ENCODE results near the gene MAP2K2. TPM values are rescaled to one million over a fixed set of nuclear protein-coding genes. Genes with fewer than 3 reads are reported as not detected.
A peak's percentile ranks its signal among the peaks of the same experiment; 100 is the strongest.

The MAP2K2 gene
- total RNA-seq, 1 experiment from 2014 or later = 177 TPM

DNA sequence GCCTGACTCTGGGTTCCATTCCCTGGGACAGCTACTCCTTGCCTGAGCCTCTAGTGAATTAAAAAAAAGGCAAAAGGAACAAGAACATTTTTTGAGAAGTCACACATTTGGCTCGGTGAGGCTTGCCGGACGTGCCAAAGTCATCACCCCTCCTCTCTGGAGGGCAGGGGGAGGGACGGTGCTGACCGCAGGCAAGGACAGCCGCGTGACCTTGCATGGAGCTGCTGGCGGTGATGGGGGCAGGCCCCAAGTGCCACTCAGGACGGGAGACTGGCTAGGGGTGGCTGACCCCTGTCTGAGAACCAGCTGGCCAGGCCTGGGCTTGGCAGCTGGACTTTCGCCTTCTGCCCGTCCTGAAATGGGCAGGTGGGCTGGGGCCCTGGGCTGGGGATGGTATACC is 26.4 kb downstream of the MAP2K2 start:
- POLR2A ChIA-PET = interaction anchor here (0.5 kb wide), 1 partner anchor 176 kb away, joined by 3 read pairs; no protein-coding TSS in a partner anchor
- ATAC-seq (no peak), DNase-seq (ENCODE audit: low spot score) (no peak)
- CTCF ChIA-PET = no interaction called here
- no peaks in the 10 kb centered on the region for H3K4me1 Mint-ChIP-seq
- TF ChIP-seq OVOL2 (CRISPR knock-in tag; IDR thresholded peaks at IDR 0.05; ENCODE audit: borderline replicate concordance) (no peak), ZNF138 (CRISPR knock-in tag; conservative IDR thresholded peaks at IDR 0.05) (no peak), NFATC4 (CRISPR knock-in tag; IDR thresholded peaks at IDR 0.05) (no peak), NFE2L1 (CRISPR knock-in tag; IDR thresholded peaks at IDR 0.05) (no peak), ELF4 (CRISPR knock-in tag; IDR thresholded peaks at IDR 0.05; ENCODE audit: low read depth) (no peak), TEAD1 (CRISPR knock-in tag; IDR thresholded peaks at IDR 0.05) (no peak), JAZF1 (CRISPR knock-in tag; IDR thresholded peaks at IDR 0.05) (no peak), RORB (CRISPR knock-in tag; IDR thresholded peaks at IDR 0.05) (no peak), ZNF671 (CRISPR knock-in tag; IDR thresholded peaks at IDR 0.05) (no peak), HMGA2 (CRISPR knock-in tag; IDR thresholded peaks at IDR 0.05) (no peak), ZNF121 (CRISPR knock-in tag; IDR thresholded peaks at IDR 0.05) (no peak), SOX15 (CRISPR knock-in tag; IDR thresholded peaks at IDR 0.05) (no peak)
- TF ChIP-seq, protein P1, sequence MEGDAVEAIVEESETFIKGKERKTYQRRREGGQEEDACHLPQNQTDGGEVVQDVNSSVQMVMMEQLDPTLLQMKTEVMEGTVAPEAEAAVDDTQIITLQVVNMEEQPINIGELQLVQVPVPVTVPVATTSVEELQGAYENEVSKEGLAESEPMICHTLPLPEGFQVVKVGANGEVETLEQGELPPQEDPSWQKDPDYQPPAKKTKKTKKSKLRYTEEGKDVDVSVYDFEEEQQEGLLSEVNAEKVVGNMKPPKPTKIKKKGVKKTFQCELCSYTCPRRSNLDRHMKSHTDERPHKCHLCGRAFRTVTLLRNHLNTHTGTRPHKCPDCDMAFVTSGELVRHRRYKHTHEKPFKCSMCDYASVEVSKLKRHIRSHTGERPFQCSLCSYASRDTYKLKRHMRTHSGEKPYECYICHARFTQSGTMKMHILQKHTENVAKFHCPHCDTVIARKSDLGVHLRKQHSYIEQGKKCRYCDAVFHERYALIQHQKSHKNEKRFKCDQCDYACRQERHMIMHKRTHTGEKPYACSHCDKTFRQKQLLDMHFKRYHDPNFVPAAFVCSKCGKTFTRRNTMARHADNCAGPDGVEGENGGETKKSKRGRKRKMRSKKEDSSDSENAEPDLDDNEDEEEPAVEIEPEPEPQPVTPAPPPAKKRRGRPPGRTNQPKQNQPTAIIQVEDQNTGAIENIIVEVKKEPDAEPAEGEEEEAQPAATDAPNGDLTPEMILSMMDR (IDR thresholded peaks at IDR 0.05) = no peak
- TF ChIP-seq, protein P2, sequence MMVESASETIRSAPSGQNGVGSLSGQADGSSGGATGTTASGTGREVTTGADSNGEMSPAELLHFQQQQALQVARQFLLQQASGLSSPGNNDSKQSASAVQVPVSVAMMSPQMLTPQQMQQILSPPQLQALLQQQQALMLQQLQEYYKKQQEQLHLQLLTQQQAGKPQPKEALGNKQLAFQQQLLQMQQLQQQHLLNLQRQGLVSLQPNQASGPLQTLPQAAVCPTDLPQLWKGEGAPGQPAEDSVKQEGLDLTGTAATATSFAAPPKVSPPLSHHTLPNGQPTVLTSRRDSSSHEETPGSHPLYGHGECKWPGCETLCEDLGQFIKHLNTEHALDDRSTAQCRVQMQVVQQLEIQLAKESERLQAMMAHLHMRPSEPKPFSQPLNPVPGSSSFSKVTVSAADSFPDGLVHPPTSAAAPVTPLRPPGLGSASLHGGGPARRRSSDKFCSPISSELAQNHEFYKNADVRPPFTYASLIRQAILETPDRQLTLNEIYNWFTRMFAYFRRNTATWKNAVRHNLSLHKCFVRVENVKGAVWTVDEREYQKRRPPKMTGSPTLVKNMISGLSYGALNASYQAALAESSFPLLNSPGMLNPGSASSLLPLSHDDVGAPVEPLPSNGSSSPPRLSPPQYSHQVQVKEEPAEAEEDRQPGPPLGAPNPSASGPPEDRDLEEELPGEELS (CRISPR knock-in tag; IDR thresholded peaks at IDR 0.05) = no peak
- TF ChIP-seq, protein P3, sequence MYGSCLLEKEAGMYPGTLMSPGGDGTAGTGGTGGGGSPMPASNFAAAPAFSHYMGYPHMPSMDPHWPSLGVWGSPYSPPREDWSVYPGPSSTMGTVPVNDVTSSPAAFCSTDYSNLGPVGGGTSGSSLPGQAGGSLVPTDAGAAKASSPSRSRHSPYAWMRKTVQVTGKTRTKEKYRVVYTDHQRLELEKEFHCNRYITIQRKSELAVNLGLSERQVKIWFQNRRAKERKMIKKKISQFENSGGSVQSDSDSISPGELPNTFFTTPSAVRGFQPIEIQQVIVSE (CRISPR knock-in tag; IDR thresholded peaks at IDR 0.05; ENCODE audit: borderline replicate concordance) = no peak
- TF ChIP-seq, protein P4, sequence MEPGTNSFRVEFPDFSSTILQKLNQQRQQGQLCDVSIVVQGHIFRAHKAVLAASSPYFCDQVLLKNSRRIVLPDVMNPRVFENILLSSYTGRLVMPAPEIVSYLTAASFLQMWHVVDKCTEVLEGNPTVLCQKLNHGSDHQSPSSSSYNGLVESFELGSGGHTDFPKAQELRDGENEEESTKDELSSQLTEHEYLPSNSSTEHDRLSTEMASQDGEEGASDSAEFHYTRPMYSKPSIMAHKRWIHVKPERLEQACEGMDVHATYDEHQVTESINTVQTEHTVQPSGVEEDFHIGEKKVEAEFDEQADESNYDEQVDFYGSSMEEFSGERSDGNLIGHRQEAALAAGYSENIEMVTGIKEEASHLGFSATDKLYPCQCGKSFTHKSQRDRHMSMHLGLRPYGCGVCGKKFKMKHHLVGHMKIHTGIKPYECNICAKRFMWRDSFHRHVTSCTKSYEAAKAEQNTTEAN (CRISPR knock-in tag; IDR thresholded peaks at IDR 0.05) = no peak
- no peaks in the 10 kb centered on the region for H3K9me3 Mint-ChIP-seq
- no peaks in the 10 kb centered on the region for H3K27me3 Mint-ChIP-seq (ENCODE audit: low read depth)
- H3K4me3 Mint-ChIP-seq = no peak overlapping the region
- H3K36me3 Mint-ChIP-seq = peaks cover 33% of the 10 kb centered on the region
- H3K27ac Mint-ChIP-seq = no peak overlapping the region

DNA sequence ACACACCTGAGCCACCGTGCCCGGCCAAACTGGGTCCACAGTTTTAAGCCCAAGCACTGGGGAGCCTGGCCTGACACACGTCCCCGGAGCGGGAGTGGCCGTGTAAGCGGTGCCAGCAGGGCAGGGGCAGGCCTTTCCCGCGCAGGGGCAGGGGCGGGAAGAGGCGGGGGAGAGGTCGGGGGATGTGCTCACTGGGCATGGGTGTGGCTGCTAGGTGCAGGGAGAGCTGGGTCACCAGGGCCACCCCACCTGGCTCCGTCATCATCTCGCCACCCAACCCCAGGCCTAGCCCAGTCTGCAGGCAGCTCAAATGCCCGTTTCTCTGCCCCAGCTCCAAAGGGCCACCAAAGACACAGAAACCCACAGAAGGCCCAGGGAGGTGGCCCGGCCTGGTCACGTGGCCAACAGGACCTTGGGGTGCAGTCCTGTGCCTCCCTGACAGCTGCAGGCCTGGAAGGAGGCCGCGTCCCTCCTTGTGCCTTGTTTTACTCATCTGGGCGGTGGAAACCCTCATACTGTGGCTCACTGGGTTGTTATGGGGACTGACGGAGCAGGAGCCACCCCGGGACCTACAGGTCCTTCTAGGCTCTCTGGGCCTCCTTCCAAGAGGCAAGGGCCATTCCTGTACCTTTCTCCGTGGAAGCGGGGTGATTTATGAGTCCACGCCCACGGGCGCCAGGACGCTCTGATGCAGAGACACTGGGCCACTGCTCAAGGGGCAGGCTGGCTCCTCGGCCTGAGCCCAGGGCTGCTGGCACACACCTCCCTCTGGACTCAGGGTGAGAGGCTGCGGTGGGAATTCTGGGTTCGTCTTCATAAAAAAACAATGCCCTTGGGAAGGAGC is 27.7 kb downstream of the MAP2K2 start:
- ChIA-PET CTCF (no interaction called here), POLR2A (no interaction called here)
- H3K4me1 Mint-ChIP-seq = no peaks in the 10 kb centered on the region
- ATAC-seq (no peak), DNase-seq (ENCODE audit: low spot score) (no peak)
- H3K4me3 Mint-ChIP-seq = no peak overlapping the region
- no peaks in the 10 kb centered on the region for H3K9me3 Mint-ChIP-seq
- H3K36me3 Mint-ChIP-seq = peaks cover 29% of the 10 kb centered on the region
- H3K27me3 Mint-ChIP-seq (ENCODE audit: low read depth) = no peaks in the 10 kb centered on the region
- 0 out of 2 replicates have a peak overlapping the region, but pooled peaks have one; percentile 20 for H3K27ac Mint-ChIP-seq
- TF ChIP-seq FOXK1 (CRISPR knock-in tag; IDR thresholded peaks at IDR 0.05) (no peak), ZBTB21 (CRISPR knock-in tag; IDR thresholded peaks at IDR 0.05; ENCODE audit: borderline replicate concordance) (no peak), NR2C2 (CRISPR knock-in tag; IDR thresholded peaks at IDR 0.05) (no peak), PRRX2 (CRISPR knock-in tag; IDR thresholded peaks at IDR 0.05) (no peak), ZNF121 (CRISPR knock-in tag; IDR thresholded peaks at IDR 0.05) (no peak), NR1H2 (CRISPR knock-in tag; IDR thresholded peaks at IDR 0.05) (no peak), IRF2 (CRISPR knock-in tag; IDR thresholded peaks at IDR 0.05; ENCODE audit: borderline replicate concordance, low read depth) (no peak), ETV6 (CRISPR knock-in tag; IDR thresholded peaks at IDR 0.05) (no peak), MYBL2 (CRISPR knock-in tag; IDR thresholded peaks at IDR 0.05) (no peak), GTF2I (CRISPR knock-in tag; conservative IDR thresholded peaks at IDR 0.05) (no peak), KAT7 (CRISPR knock-in tag; IDR thresholded peaks at IDR 0.05; ENCODE audit: borderline replicate concordance) (no peak), CREM (CRISPR knock-in tag; IDR thresholded peaks at IDR 0.05) (no peak)
- TF ChIP-seq, protein P5, sequence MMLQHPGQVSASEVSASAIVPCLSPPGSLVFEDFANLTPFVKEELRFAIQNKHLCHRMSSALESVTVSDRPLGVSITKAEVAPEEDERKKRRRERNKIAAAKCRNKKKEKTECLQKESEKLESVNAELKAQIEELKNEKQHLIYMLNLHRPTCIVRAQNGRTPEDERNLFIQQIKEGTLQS (CRISPR knock-in tag; conservative IDR thresholded peaks at IDR 0.05) = no peak
- TF ChIP-seq, protein P6, sequence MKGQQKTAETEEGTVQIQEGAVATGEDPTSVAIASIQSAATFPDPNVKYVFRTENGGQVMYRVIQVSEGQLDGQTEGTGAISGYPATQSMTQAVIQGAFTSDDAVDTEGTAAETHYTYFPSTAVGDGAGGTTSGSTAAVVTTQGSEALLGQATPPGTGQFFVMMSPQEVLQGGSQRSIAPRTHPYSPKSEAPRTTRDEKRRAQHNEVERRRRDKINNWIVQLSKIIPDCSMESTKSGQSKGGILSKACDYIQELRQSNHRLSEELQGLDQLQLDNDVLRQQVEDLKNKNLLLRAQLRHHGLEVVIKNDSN (CRISPR knock-in tag; IDR thresholded peaks at IDR 0.05) = no peak
- TF ChIP-seq, protein P7, sequence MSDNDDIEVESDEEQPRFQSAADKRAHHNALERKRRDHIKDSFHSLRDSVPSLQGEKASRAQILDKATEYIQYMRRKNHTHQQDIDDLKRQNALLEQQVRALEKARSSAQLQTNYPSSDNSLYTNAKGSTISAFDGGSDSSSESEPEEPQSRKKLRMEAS (CRISPR knock-in tag; IDR thresholded peaks at IDR 0.05) = no peak
- TF ChIP-seq, protein P8, sequence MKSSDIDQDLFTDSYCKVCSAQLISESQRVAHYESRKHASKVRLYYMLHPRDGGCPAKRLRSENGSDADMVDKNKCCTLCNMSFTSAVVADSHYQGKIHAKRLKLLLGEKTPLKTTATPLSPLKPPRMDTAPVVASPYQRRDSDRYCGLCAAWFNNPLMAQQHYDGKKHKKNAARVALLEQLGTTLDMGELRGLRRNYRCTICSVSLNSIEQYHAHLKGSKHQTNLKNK (CRISPR knock-in tag; IDR thresholded peaks at IDR 0.05) = no peak
